Measurements from ENCODE around the gene WDR18.

WDR18 gene

GRCh38 chr19:1013218-1013617, 29.1 kb downstream of the WDR18 start:
- TF ChIP-seq EZH2phosphoT487 (IDR thresholded peaks at IDR 0.05; ENCODE audit: borderline replicate concordance) (no peak), CTCF (conservative IDR thresholded peaks at IDR 0.05; ENCODE audit: low read length) (no peak)
- H3K9me2 ChIP-seq (replicated peaks; ENCODE audit: low read depth, low read length) = no peaks in the 10 kb centered on the region
- no peak overlapping the region for H3K9ac ChIP-seq (ENCODE audit: low read depth, low read length, poor library complexity, severe bottlenecking)
- no peaks in the 10 kb centered on the region for H3K27me3 ChIP-seq (ENCODE audit: insufficient read depth, low read length, poor library complexity, severe bottlenecking)
- H3F3A ChIP-seq (ENCODE audit: low read depth) = no peaks in the 10 kb centered on the region
- H3K4me2 ChIP-seq (ENCODE audit: low read depth, low read length, poor library complexity, severe bottlenecking) = no peak overlapping the region
- H3K36me3 ChIP-seq (ENCODE audit: insufficient read depth, low read length) = peaks cover 28% of the 10 kb centered on the region; the same call in 1 of the 2 replicates
- peaks cover 50% of the 10 kb centered on the region for H4K20me1 ChIP-seq (ENCODE audit: insufficient read depth, low read length, poor library complexity, severe bottlenecking)
- peaks cover 50% of the 10 kb centered on the region for H3K79me2 ChIP-seq (ENCODE audit: insufficient read depth, low read length)
- H2AFZ ChIP-seq (ENCODE audit: low read length) = no peak overlapping the region
- no peak overlapping the region for H3K4me3 ChIP-seq (ENCODE audit: low read length, poor library complexity, severe bottlenecking)
- peaks cover 14% of the 10 kb centered on the region for H3K4me1 ChIP-seq (ENCODE audit: insufficient read depth, low read length, poor library complexity, severe bottlenecking)
- no peaks in the 10 kb centered on the region for H3K9me3 ChIP-seq (ENCODE audit: insufficient read depth, low read depth, low read length)

DNA sequence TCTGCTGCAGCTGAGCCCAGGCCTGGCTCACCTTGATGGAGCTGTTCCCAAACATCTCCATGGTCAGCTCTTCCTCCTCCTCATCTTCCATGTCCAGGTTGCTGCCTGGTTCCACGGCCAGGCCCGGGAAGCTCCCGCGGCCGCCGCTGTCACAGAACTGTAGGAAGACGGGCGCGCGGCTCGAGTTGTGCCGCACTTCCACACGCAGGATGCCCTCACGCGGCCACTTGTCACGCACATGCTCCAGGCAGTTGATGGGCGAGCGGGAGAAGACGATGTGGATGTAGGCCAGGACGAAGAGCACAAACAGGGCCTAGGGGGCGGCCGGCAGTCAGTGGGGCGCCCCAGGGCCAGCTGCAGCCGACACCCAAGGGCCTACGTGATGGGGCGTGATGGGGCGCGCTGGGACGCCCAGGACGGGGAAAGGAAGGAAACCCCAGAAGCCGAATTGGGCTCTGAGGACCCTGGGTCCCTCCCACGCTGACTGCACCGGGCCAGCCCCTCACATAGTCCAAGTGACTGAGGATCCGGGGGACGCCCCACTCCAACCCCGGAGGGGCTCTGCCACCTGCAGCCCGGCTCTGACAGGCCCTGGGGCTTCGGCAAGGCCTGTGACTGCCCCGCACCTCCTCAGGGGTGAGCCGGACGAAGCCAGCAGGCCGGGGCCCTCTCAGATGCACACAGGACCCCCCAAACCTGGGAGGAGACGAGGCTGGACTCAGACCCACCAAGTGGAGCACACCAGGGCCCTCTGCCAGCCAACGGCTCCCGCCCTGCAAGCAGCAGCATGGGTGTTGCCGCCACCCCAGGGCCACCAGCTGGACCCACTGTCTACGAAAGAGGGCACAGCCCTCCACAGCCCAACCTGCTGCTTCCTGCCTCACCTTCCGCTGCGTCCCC, 30.3 kb downstream of the WDR18 start:
- Histone ChIP-seq H3K4me3 (ENCODE audit: low read length, poor library complexity, severe bottlenecking) (no peak overlapping the region), H4K20me1 (ENCODE audit: insufficient read depth, low read length, poor library complexity, severe bottlenecking) (peaks cover 62% of the 10 kb centered on the region), H3K36me3 (ENCODE audit: insufficient read depth, low read length) (peaks cover 28% of the 10 kb centered on the region; the same call in 1 of the 2 replicates)

DNA sequence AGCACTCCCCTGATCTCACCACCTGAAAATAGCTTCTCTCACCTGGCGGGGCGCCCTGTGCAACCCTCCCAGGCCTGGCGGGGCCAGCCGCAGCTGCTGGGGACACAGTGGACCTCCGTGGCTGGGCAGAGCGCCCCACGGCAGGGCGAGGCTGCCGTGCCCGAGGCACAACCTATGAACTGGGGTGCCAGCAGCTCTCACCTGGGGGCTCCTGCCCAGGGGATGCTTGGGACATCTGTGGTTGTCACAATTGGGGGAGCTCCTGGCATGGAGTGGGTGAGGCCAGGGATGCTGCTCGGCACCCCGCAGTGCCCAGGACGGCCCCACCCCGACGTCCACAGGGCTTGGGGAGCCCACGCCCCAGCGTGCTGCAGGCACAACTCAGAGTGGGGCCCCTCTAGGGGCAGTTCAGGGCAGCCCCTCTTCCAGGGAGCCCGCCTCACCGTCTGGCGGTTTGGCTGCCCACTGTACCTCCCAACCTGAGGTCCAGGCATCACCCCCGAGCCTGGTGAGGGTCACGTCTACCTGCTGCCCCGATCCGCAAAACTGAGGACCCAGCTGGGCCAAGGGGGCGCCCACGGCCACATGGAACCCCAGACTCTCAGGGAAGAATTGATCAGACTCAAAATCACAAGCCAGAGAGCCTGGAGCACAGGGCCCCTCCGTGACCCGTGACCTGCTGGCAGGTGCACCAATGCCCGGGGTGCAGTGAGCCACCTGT, 31.1 kb downstream of the WDR18 start:
- H3K4me3 ChIP-seq (ENCODE audit: low read length, poor library complexity, severe bottlenecking) = no peak overlapping the region
- H3K36me3 ChIP-seq (ENCODE audit: insufficient read depth, low read length) = peaks cover 24% of the 10 kb centered on the region; the same call in 1 of the 2 replicates
- no peaks in the 10 kb centered on the region for H3K9me3 ChIP-seq (ENCODE audit: insufficient read depth, low read depth, low read length)
- no peak overlapping the region for H2AFZ ChIP-seq (ENCODE audit: low read length)
- H3F3A ChIP-seq (ENCODE audit: low read depth) = no peaks in the 10 kb centered on the region
- H3K79me2 ChIP-seq (ENCODE audit: insufficient read depth, low read length) = peaks cover 70% of the 10 kb centered on the region
- no peaks in the 10 kb centered on the region for H3K27me3 ChIP-seq (ENCODE audit: insufficient read depth, low read length, poor library complexity, severe bottlenecking)
- no peak overlapping the region for H3K4me2 ChIP-seq (ENCODE audit: low read depth, low read length, poor library complexity, severe bottlenecking)
- H3K9ac ChIP-seq (ENCODE audit: low read depth, low read length, poor library complexity, severe bottlenecking) = no peak overlapping the region
- H3K4me1 ChIP-seq (ENCODE audit: insufficient read depth, low read length, poor library complexity, severe bottlenecking) = peaks cover 26% of the 10 kb centered on the region
- TF ChIP-seq CTCF (conservative IDR thresholded peaks at IDR 0.05; ENCODE audit: low read length) (no peak), EZH2phosphoT487 (IDR thresholded peaks at IDR 0.05; ENCODE audit: borderline replicate concordance) (no peak)
- H4K20me1 ChIP-seq (ENCODE audit: insufficient read depth, low read length, poor library complexity, severe bottlenecking) = peaks cover 70% of the 10 kb centered on the region
- H3K9me2 ChIP-seq (replicated peaks; ENCODE audit: low read depth, low read length) = no peaks in the 10 kb centered on the region

More for the DNA sequence above, 30.3 kb downstream of the WDR18 start:
- peaks cover 26% of the 10 kb centered on the region for H3K4me1 ChIP-seq (ENCODE audit: insufficient read depth, low read length, poor library complexity, severe bottlenecking)
- H3K4me2 ChIP-seq (ENCODE audit: low read depth, low read length, poor library complexity, severe bottlenecking) = no peak overlapping the region
- peaks cover 62% of the 10 kb centered on the region for H3K79me2 ChIP-seq (ENCODE audit: insufficient read depth, low read length)
- no peaks in the 10 kb centered on the region for H3K9me3 ChIP-seq (ENCODE audit: insufficient read depth, low read depth, low read length)
- no peak for TF ChIP-seq CTCF (conservative IDR thresholded peaks at IDR 0.05; ENCODE audit: low read length)
- H3K9ac ChIP-seq (ENCODE audit: low read depth, low read length, poor library complexity, severe bottlenecking) = no peak overlapping the region
- no peaks in the 10 kb centered on the region for H3K27me3 ChIP-seq (ENCODE audit: insufficient read depth, low read length, poor library complexity, severe bottlenecking)
- H2AFZ ChIP-seq (ENCODE audit: low read length) = no peak overlapping the region
- no peaks in the 10 kb centered on the region for H3K9me2 ChIP-seq (replicated peaks; ENCODE audit: low read depth, low read length)
- no peaks in the 10 kb centered on the region for H3F3A ChIP-seq (ENCODE audit: low read depth)

All from Loucy (cell line).